Omental fat pad (tissue), 4 donors: ENCODE results near the gene FA2H. TPM values are rescaled to one million over a fixed set of nuclear protein-coding genes. Genes with fewer than 3 reads are reported as not detected.

ENCODE experiments used
- ATAC-seq: fragments of 150-250 bp; one replicate; pipeline ENCODE4 v1.9.1; 2016; ENCODE audit warnings: mild to moderate bottlenecking, moderate library complexity; ENCODE audit not compliant: low FRiP score
- DNase-seq: peaks from one replicate; pipeline ENCODE4 v3.0.0-alpha.2; 2019; ENCODE audit warnings: low spot score
- total RNA-seq, 4 donors: library from RNA; depleted of rRNA; stranded (reverse); fragments of >200 nt; gene quantifications; one replicate each; pipeline ENCODE4 v1.1.0, GENCODE V29; 2016
- TF ChIP-seq, protein P1 (sequence below), 3 donors: fragments of 450-650 bp; IDR thresholded peaks; one replicate each; pipeline ENCODE4 v1.5.1; 2016 to 2017; ENCODE audit warnings: antibody characterized with exemption in 3 of 3, mild to moderate bottlenecking in 3 of 3, moderate library complexity in 2 of 3

FA2H gene
- total RNA-seq, 4 donors from 2014 or later = not detected

DNA sequence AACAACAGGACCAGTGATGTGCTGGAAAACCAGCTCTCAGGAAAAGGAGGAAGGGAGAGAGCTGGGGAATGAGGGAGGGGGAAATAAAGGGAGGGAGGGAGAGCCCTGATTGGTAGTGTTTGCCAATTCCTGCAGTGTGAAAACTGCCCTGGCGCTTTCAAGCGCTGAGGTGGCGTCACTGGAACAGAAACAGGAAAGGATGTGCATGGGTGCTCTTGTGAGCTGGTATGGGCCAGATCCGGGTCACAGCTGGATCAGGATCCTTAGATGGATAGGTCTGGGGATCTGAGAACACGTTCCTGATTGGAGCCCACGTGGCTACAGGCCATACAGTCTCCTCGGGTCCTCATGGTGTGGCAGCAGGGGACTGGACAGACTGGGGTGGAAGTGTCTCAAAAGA lies 57.3 kb downstream of the FA2H start:
- ATAC-seq = no peak
- DNase-seq = no peak
- TF ChIP-seq, protein P1, sequence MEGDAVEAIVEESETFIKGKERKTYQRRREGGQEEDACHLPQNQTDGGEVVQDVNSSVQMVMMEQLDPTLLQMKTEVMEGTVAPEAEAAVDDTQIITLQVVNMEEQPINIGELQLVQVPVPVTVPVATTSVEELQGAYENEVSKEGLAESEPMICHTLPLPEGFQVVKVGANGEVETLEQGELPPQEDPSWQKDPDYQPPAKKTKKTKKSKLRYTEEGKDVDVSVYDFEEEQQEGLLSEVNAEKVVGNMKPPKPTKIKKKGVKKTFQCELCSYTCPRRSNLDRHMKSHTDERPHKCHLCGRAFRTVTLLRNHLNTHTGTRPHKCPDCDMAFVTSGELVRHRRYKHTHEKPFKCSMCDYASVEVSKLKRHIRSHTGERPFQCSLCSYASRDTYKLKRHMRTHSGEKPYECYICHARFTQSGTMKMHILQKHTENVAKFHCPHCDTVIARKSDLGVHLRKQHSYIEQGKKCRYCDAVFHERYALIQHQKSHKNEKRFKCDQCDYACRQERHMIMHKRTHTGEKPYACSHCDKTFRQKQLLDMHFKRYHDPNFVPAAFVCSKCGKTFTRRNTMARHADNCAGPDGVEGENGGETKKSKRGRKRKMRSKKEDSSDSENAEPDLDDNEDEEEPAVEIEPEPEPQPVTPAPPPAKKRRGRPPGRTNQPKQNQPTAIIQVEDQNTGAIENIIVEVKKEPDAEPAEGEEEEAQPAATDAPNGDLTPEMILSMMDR (IDR thresholded peaks at IDR 0.05) = no peak

GRCh38 chr16:74716355-74716754 lies 58.3 kb downstream of the FA2H start:
- ATAC-seq = no peak
- no peak for DNase-seq
- TF ChIP-seq, protein P1 (IDR thresholded peaks at IDR 0.05) = no peak

- no peak for ATAC-seq
- TF ChIP-seq, protein P1 (IDR thresholded peaks at IDR 0.05) = no peak
- DNase-seq = no peak
These were observed 60.7 kb downstream of the FA2H start for GRCh38 chr16:74713876-74714275.

DNA sequence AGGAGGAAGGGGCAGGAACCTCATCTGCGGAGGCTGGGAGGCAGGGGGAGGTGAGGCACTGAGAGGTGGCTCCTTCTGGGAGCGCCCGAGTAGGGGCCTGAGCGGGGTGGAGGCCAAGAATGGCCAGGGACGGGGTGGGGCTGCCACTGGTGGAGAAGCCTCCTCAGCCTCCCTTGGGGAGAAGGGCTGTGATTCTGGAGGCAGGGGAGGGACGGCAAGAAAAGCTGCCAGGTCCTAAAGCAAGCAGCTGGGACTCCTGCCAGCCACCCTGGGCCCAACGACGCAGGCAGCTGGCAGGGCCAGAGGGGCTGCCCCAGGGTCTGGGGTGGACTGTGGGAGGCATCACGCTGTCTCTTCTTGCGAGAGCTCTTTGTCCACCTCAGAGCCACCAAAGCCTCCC lies 61.3 kb downstream of the FA2H start:
- ATAC-seq (no peak), DNase-seq (no peak)
- TF ChIP-seq, protein P1 (IDR thresholded peaks at IDR 0.05) = no peak

- TF ChIP-seq, protein P1 (IDR thresholded peaks at IDR 0.05) = no peak
- no peak for DNase-seq
- ATAC-seq = no peak
These were observed 62.7 kb downstream of the FA2H start for GRCh38 chr16:74711938-74712337.

DNA sequence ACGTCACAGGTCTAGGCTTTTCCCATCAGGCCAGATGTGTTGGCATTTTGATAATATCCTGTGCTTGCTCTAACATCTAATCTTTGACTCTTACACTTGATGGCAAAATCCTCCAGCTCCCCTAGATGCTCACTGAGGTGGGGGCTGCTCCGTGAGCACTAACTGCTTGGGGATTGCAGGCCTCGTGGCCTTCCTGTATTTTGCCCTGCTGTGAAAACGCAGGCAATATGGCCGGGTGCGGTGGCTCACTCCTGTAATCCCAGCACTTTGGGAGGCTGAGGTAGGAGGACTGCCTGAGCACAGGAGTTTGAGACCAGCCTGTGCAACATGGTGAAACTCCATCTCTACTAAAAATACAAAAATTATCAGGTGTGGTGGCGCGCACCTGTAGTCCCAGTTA lies 64.2 kb downstream of the FA2H start:
- ATAC-seq (no peak), DNase-seq (no peak)
- TF ChIP-seq, protein P1 (IDR thresholded peaks at IDR 0.05) = no peak

DNA sequence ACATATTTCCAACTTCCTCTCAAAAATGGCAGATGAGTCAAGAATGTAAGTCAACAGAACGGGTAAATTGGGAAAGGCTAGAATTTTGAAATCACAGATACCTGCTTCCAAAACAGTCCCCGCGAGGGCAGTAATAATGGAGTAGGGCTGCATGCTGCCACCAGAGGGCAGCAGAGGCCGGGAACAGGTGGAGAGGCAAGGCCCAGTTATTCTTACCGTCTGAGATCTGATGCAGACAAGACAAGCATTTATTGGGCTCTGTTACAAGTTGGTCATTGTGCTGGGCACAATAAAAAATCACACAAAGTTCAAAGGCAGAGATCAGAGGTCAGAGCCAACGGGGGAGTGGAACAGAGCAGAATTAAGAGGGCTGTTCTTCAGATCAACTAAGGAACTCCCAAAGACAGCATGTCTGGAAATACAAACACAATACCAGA lies 65.2 kb downstream of the FA2H start:
- TF ChIP-seq, protein P1 (IDR thresholded peaks at IDR 0.05) = peak in 1 of 3 donors; percentile 59
- DNase-seq (peak; percentile 73), ATAC-seq (peak; percentile 94)
